GM18870 (cell line): ENCODE measurements around the gene TTYH1.

Experiments used
- ATAC-seq: cut with Tn5 transposase; IDR thresholded peaks from one replicate; pipeline ENCODE4 v1.9.1; 2021; ENCODE audit warnings: moderate library complexity; ENCODE audit not compliant: unreplicated experiment

Gene TTYH1

DNA sequence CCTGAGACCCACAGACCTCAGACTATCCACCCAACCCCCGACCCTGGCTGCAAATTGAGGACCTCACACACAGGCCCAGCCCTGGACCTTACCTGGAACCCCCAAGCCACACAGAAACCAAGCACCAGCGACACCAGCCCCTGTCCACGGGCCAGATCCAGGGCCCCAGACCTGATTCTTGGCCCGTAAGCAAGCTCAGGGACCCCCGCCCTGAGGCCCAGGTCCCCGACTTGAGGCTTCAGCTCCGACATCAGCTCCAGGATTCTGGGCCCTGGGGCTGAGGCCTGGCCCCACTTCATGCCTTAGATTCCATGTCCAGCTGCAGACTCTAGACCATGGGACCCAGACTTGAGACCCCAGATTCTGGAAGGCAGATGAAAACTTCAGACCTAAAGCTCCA lies 6.3 kb downstream of the TTYH1 start:
- no peak for ATAC-seq

- ATAC-seq: no peak
Observed at GRCh38 chr19:54422136-54422535, 6.9 kb downstream of the TTYH1 start.

GRCh38 chr19:54424201-54424600 lies 8.9 kb downstream of the TTYH1 start:
- ATAC-seq: no peak

- ATAC-seq: no peak
Observed at GRCh38 chr19:54424660-54425381, 9.6 kb downstream of the TTYH1 start.

- ATAC-seq: no peak
Observed at GRCh38 chr19:54425382-54425723, 10.1 kb downstream of the TTYH1 start.

GRCh38 chr19:54426291-54426931 lies 11.1 kb downstream of the TTYH1 start:
- no peak for ATAC-seq

GRCh38 chr19:54427586-54427985 lies 12.3 kb downstream of the TTYH1 start:
- ATAC-seq: no peak

GRCh38 chr19:54428323-54429175 lies 13.3 kb downstream of the TTYH1 start:
- no peak for ATAC-seq

GRCh38 chr19:54429176-54429495 lies 13.9 kb downstream of the TTYH1 start:
- ATAC-seq: no peak

DNA sequence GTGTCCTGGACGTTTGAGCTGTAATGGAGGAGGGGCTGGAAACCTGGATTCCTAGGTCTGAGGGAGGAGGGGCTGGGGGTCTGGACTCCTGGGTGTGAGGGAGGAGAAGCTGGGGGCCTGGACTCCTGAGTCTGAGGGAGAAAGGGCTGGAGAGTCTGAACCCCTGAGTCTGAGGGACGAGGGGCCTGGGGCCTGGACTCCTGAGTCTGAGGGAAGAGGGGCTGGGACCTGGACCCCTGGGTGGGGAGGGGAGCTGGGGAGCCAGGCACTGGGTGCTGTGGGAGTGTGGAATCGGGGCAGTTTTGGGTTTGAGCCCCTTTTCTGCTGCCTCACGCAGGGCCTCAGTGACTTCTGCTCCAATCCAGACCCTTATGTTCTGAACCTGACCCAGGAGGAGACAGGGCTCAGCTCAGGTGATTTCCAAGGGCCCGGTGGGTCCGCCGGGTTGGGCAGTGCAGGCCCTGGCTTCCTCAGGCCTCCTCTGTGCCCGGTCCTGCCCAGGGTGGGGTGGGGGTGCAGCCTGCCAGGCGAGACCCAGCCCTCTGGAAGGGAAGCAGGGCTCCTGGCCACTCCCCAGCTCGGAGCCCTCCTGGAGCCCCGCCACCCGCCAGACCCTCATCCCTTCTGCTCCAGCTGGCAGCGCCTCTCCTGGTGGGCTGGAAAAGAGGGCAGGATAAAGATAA lies 14.4 kb downstream of the TTYH1 start:
- ATAC-seq: no peak

DNA sequence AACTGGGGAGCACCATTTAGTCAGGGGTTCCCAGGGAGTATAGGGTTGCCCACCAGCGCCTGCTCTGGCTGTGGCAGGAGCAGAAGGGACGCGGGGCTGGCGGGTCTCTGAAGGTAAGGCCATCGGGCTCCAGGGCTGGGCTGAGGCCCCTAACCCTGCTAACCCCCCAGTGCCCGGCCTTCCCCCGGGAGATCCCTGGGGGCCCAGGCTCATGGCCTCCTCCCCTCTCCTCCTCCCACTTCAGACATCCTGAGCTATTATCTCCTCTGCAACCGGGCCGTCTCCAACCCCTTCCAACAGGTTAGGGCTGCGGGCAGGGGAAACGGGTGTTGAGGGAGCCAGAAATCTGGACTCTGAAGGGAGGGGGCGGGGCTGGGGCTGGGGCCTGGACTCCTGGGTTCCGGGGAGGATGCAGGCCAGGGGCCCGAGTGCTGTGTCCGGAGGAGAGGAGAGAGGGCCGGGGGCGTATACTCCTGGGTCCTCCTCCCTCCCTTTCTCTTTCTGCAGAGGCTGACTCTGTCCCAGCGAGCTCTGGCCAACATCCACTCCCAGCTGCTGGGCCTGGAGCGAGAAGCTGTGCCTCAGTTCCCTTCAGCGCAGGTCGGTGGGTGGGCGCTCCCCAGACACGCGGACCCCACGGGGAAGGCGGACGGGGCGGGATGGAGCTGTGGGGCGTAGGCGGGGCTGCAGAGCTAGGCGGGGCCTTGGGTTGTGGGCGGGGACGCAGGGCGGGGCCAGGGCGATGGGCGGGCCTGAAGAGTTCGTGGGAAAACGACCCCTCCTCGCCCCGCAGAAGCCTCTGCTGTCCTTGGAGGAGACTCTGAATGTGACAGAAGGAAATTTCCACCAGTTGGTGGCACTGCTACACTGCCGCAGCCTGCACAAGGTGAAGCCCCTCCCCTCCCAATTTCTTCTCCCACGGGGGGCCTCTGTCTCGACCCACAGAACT lies 15.3 kb downstream of the TTYH1 start:
- ATAC-seq: no peak

- no peak for ATAC-seq
Observed at GRCh38 chr19:54431255-54431838, 16.1 kb downstream of the TTYH1 start.

- no peak for ATAC-seq
Observed at GRCh38 chr19:54432144-54432738, 17.0 kb downstream of the TTYH1 start.

DNA sequence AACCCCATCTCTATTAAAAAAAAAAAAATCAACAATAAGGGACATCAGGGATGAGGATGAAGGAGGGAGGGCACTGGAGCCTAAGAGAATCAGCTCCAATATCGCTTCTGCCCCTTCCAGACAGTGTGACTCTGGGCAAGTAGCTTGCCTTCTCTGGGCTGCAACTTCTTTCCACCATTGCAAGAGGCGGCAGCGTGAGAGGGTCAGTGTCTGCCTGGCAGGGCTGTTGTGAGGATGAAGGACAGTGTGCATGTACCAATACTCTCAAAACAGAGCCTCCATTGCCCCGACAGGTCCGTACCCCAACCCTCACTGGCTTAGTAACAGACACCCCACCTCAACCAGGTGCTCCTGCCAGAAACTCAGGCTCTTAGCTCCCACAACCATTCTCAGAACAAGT lies 18.4 kb downstream of the TTYH1 start:
- no peak for ATAC-seq

DNA sequence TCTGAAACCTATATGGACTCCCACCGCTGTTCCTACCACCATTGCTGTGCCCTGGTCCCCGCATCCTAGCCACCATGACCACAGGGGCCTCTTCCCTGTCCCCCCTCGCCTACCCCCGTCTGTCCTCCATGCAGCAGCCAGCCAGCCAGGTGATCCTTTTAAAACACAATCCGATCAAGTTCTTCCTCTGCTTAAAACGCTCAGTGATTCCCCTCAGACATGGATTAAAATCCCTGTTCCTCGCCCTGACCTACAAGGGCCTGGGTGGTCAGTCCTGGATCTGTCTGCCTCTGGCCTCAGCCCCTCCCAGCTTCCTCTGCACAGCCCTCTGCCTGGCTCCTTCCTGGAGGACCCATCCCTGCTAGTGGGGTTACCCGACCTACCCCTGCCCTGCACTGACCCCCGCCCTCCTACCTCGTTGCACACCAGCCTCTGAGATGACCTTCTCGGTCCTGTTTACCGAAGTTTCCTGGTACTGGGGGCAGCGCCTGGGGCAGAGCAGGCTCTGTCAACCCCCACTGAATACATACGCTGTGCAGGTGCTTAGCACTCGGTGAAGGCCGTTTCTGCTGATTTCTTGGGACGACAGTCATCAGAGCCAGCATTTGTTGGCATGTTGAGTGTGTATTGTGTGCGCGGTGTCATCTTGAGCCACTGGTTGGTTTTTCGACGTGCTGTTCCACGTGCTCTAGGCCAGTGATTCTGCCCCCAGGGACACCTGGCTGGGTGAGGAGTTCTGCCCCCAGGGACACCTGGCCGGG lies 19.0 kb downstream of the TTYH1 start:
- ATAC-seq: no peak

- no peak for ATAC-seq
Observed at GRCh38 chr19:54434873-54435214, 19.6 kb downstream of the TTYH1 start.

GRCh38 chr19:54435551-54436016 lies 20.3 kb downstream of the TTYH1 start:
- no peak for ATAC-seq

DNA sequence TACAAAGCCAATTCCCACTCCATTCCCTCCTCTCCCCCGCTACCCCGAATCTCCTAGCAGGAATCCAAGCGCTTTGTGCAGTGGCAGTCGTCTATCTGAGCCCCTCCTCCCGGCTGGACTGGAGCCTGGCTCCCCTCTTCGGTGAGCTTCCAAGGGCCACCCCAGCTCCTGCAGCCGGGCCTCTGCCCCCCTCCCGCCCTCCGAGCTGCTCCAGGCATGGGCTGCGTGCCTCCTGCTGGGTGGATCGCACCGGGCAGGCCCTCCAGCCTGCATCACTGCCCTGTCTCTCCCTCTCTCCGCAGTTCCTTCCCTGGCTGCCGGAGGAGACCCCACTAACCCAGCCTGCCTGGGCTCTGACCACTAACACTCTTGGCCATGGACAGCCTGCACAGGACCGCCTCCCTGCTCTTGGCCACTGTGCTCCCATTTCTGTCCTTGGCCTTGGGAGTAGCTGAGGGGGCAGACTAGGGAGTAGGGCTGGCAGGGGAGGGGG lies 20.8 kb downstream of the TTYH1 start:
- no peak for ATAC-seq
